Fibroblast of upper back skin (primary cell): ENCODE measurements around the gene BRICD5.

Source experiments
- DNase-seq: peaks from one replicate; pipeline ENCODE4 v3.0.0-alpha.2; 2013

Gene BRICD5

DNA sequence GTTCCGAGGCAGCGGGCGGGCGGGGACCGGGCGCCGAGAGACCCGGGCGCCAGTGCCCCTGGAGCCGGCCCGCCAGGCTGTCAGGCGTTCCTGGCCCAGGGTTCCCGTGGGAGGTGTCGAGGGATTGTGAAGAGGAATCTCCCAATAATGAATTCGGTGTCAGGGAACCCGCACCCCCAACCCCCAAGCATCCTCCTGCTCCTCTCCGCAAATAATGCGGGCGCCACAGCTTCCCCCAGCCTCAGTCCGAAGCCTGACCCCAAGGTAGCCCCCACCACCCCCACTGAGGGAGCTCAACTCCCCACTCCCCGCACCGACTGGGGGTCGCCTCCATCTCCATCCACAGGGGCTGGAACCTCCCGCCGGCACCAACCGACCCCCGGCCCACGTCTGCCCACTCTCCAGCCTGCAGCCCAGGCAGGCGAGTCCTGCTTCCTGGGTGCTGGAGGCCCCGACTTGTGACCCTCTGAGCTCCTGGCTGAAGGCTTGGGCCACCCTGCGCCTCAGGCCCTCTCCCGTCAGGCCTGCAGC, 13.6 kb downstream of the BRICD5 start:
- DNase-seq: no peak

GRCh38 chr16:2196162-2196980, 14.3 kb downstream of the BRICD5 start, which contains the start of gene CASKIN1:
Gene CASKIN1, minus strand, starts transcription at chr16:2196605. Its CDS starts 173 bp downstream, at chr16:2196432.
- no peak for DNase-seq

DNA sequence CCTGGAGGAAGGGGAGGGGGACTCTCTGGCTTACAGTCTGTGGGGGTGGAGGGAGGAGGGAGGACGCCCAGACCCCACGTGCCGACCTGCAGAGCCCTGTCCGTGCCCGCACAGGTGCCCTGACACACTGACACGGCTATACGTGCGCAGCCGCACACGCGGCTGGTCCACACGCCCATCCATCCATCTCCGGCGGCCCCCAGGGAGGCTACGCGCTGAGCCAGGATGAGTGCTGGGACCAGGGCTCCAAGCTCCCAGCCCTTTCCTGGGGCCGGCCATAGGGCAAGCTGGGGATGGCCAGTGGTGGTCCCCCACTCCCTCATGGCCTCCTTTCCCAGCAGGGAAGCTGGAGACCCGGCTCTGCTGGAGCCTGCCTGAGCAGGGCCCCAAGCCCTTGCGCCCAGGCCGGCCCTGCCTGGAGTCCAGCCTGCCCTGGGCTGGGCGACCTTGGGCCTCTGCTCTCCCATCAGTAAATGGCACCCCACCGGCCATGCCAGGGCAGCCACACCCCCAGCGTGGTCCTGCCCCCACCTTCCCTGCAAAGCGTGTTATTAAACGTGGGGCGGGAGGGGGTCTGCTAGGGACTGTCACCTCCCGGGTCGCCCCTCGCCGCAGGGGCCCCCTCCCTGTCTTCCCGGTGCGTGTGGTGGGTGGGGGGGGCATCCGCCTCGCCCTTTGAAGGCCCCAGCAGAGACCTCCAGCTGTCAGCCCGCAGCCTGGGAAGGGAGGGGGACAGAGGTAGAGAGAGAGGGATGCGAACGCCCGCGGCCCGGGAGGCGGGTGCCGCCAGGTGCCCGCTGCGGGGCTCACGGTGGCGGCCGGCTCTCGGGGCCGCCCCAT, 15.1 kb downstream of the BRICD5 start:
- no peak for DNase-seq

GRCh38 chr16:2194852-2195321, 15.8 kb downstream of the BRICD5 start:
- DNase-seq: peak; percentile 25

DNA sequence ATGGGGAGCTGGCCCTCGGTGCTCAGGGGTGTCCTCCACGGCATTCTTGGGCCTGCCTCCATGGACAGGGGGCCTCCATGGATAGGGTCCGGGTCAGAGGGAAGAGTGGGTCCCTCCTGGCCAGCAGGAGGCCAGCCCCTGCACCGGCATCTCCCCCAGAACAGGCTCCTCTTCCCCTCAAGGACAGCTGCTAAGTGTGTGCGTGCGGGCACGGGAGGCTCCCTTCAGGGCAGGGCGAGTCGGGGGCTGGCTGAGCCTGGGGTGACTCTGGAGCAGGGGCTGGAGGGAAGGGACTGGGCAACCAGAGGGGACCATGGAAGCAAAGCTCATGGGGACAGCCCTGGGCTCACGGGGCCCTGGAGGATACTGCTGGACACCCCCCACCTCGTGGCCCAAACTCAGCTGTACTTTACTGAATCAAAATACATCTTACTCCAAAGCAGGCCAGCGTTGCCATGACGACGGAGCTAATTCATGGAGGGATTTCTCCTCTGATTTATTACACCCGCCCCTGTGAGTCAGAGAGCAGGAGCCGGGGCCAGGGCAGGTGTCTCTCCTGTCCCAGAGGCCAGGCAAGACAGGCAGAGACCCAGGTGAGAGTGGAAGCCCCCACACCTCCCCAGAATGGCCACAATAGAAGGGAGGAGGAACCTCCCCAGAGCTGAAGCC, 16.4 kb downstream of the BRICD5 start:
- peak; percentile 51 for DNase-seq

GRCh38 chr16:2191446-2191706, 19.3 kb downstream of the BRICD5 start:
- DNase-seq: no peak

DNA sequence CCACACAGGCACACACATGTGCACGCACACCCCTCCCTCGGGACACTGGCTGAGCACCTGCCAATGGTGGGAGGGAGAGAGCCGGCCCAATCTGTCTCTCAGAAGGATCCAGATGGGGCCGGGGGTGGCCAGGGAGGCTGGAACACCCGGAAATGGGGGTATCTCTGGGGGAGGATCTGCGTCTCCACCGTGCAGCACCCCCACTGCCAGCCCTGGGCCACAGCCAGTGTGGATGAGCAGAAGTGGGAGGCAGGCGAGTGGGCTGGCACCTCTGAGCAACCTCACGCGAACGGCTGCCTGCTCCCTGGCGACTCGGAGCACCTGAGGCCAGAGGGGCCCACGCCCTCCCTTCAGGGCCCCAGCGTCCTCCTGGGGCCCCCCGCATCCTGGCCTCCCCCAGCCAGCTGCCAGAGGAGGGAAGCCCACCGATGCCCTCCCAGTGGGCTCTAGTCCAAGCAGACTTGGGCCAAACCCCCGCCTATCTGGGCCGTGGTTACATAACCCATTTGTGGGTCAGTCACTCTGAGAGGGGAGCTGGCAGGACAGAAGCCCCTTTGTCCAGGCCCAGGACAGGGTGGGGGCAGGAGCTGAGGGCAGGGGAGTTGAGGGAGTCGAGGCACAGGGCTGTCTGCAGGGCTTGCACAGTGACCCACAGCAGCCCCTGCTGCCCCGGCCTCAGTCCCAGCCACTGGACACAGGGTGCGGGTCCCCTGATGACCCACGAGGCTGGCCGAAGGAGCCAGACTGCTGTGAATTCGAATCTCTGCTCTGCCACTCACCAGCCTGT, 19.8 kb downstream of the BRICD5 start:
- no peak for DNase-seq

- DNase-seq: no peak
These were observed 20.5 kb downstream of the BRICD5 start for GRCh38 chr16:2190002-2190658.

GRCh38 chr16:2189252-2189893, 21.3 kb downstream of the BRICD5 start:
- no peak for DNase-seq

DNA sequence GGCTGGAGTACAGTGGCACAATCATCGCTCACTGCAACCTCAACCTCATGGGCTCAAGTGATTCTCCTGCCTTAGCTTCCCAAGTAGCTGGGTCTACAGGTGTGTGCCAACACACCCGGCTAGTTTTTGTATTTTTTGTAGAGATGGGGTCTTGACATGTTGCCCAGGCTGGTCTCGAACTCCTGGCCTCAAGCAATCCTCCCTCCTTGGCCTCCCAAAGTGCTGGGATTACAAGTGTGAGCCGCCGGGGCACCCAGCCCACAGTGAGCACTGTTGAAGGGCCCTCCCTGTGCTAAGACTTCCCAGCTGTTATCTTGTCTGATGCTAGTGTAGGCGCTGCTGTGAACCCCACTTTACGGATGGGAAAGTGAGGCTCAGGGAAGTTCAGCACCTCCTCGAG, 22.3 kb downstream of the BRICD5 start:
- DNase-seq: no peak

DNA sequence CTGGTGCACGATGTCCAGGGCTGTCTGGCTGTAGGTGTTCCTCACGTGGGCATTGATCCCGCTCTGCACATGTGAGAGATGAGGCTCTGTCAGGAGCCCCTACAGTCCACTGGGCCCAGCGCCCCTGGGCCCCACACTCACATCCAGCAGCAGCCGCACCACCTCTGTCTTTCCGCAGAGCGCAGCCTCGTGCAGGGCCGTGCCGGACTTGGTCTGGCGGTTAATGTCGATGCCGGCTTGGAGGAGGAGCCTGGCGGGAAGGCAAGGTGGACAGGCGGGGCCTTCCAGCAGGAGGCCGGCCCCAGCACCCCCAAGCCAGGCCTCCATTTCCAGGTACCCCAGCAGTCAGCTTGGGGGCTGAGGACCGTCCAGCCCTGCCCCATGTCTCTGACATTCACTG, 23.5 kb downstream of the BRICD5 start:
- DNase-seq: no peak

- no peak for DNase-seq
These were observed 24.2 kb downstream of the BRICD5 start for GRCh38 chr16:2186505-2186904.

DNA sequence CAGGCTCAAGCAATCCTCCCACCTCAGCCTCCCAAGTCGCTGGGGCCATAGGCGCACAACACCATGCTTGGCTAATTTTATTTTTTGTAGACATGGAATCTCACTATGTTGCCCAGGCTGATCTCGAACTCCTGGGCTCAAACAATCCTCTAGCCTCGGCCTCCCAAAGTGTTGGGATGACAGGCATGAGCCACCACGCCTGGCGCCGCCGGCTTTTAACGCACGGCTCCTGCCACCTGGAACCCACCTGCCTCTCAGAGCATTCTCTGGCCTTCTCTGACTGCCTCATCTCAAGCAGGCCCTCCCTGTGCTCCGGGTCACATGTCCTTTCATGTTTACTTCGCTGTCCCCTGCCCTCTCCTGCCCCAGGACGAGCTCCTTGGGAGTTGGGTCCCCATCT, 24.6 kb downstream of the BRICD5 start:
- no peak for DNase-seq

- no peak for DNase-seq
These were observed 25.7 kb downstream of the BRICD5 start for GRCh38 chr16:2184962-2185361.

DNA sequence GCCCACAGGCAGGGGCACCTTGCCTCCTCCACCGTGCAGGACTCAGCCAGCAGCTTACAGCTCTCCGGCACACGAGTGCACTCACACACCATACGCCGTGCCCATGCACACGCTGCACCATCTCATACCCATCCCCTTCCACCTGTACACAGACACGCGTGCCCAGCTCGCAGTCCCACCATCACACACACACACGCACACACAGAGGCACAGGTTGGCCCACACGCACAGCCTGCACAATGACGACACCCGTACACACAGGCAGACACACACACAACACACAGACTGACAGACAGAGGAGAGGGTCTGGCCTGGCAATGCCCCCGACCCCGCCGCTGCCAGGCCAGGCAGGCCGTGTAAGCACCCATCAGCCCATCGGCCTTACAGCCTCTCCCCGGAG, 26.3 kb downstream of the BRICD5 start:
- DNase-seq: no peak

- no peak for DNase-seq
These were observed 27.0 kb downstream of the BRICD5 start for GRCh38 chr16:2183671-2184070.

DNA sequence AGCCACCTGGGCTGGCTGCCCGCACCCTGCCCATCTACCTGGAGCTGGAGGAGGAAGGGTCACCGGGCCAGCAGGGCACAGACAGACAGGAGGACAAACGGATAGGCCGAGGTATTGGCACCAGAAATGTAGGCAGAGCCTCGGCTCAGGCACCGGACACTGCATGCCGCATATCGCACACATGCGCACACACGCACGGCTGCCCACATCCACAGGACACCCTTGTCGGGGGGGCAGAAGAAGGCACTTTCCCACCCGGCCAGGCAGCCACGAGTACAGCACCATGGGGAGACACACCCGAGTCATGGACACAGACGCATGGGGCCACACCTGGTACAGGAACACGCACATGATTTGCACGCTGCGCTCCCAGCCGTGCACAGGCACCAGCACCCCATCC, 28.7 kb downstream of the BRICD5 start:
- no peak for DNase-seq

DNA sequence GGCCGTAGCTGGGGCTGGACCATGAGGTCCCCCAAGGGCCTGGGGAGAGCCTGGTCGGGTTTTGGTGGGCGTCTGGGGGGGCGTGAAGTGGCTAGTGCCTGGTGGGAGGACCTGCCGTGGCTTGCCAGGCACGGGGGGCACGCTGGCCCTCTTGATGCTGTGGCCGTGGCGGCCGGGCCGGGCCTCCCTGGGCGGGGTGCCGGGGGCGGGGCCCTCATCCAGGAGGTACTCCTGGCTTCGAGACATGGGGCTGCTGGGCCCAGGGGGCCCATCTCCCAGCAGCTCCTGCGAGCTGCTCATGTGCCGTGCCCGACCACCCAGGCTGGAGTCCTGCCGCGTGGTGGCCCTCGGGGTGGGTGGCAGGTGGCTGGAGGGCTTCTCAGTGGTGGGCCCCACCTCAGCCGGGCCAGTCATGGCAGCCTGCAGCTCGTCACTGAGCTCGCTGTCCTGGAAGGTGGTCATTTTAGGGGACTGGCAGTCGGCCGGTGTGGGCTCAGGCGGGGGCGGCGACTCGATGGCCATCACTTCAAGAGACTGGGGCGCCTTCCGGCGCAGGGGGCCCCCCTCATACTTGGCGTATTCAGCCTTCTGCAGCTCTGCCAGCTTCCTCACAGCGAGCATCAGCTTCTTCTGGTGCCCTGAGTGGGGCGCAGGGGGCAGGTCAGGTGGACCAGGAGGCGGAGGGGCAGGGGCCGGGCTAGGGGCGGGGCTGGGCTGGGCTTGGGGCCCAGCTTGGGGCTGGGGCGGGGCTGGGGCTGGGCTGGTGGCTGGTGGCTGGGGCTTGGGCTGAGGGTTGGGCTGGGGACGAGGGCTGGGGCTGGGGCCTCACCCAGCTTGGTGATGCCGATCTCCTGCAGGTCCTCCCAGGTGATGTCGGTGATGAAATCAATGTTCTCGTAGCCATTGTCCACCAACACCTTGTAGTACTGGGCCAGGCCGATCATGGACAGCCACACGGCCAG, 29.4 kb downstream of the BRICD5 start:
- no peak for DNase-seq

DNA sequence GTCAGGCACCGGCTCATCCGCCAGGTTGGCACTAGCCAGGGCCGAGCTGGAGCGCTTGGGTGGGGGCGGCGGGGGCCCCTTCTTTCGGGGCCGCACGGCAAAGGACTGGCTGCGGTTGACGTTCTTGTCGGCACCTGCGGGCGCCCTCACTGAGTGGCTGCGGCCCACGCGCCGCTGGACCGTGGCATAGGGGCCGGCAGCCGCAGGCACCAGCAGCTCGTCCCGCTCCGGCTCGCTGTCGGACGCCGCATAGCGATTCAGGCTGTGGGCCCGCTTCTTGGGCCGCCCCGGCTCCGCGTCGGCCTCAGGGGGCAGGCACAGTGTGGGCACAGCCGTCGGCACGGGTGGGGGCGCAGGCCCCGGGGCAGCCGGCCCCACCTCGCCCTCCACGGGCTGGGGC, 30.2 kb downstream of the BRICD5 start:
- no peak for DNase-seq

DNA sequence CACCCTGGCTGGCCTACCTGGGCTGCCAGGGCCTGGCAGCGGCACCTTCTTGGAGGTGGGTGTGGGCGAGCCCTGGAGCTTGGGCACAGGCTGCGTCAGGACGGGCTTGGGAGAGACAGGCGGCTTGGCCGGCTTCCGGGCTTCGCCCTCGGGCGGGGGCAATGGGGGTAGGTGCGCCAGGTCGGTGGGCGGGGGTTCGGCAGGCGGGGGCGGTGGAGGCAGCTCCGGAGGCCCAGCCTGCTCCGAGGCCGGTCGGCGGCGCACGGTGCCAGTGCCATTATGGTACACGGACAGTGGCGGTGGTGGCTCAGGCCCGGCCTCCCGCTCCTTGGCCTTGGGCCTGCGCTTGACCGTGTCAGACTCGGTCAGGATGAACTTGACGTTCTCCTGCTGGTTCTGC, 31.1 kb downstream of the BRICD5 start:
- no peak for DNase-seq
